Activated CD8-positive, alpha-beta memory T cell treated with anti-CD3 and anti-CD28 coated beads for 36 hours (primary cell): ENCODE results near the gene FGGY. TPM values are rescaled to one million over a fixed set of nuclear protein-coding genes. Genes with fewer than 3 reads are reported as not detected.

ENCODE experiments used
- CTCF ChIA-PET: fragments of 350-600 bp; sonication (Branson Sonifier 250); formaldehyde crosslinking; loops from one replicate; lab custom pipeline; 2021; ENCODE audit warnings: antibody characterized with exemption; lab: Charles Lee
- POLR2A ChIA-PET: fragments of 350-600 bp; sonication (Branson Sonifier 250); formaldehyde crosslinking; loops from one replicate; lab custom pipeline; 2021; ENCODE audit warnings: antibody characterized with exemption; lab: Charles Lee
- total RNA-seq, 2 experiments: library from RNA; stranded (reverse); gene quantifications; one replicate each; pipeline ENCODE4 v1.2.3, GENCODE V29; 2021

FGGY gene
- total RNA-seq, 2 experiments from 2014 or later = 8.9 to 9.7 TPM

DNA sequence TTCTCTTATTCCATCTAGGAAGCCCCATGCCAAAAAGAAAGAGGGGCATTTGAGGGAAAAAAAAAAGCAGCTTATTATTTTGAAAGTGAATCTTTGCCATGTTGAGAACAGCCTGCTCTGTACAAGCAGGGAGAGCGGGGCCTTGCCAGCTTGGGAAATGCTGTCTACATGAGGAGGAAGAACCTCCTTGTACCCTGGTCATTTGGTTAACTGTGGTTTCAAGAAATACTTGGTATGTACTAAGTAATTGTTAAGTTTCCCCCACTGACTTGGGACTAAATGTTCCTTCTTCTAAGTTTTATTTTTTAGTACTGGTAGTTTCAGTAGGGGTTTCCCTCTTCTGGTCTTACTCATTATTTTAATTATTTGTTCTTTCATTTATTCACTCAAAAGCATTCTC, 373.8 kb downstream of the FGGY start:
- ChIA-PET CTCF (no interaction called here), POLR2A (no interaction called here)

DNA sequence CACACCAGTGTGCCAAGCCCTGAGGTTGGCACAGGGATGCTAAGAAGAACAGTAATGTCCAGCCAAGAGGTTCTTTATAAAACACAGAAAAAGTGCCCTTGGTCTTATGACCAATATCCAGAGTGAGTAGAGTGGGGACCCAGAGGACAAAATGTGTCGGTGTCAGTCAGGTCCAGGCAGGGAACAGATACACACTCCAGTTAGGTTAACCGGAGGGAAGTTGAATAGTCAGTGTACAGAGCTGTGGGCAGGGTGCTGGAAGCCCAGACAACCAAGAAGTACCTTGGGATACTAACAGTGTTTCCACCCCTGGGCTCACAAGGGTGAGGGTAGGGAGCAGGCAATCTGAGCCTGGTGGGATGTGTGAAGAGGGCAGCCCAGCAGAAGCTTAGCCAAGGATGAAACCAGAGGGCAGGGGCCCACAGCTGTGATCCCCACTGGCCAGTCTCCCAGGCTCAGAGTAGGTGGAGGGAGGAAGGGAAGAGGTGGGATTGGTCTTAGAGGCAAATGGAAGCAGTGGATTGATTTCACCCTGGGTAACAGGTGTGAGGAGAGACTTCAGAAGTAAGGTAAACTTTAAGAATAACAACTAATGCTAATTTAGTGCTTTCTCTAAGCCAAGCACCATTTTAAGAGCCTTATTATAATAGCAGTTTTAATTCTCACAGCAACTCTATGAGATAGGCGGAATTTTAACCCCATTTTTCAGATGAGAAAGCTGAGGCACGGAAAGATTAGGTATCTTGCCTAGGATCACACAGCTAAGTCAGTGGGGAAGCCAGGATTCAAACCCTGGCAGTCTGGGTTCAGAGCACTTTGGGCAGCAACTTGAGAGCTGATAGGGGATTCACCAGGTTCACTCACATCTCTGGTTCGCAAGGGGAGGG, 374.4 kb downstream of the FGGY start:
- ChIA-PET POLR2A (no interaction called here), CTCF (no interaction called here)

DNA sequence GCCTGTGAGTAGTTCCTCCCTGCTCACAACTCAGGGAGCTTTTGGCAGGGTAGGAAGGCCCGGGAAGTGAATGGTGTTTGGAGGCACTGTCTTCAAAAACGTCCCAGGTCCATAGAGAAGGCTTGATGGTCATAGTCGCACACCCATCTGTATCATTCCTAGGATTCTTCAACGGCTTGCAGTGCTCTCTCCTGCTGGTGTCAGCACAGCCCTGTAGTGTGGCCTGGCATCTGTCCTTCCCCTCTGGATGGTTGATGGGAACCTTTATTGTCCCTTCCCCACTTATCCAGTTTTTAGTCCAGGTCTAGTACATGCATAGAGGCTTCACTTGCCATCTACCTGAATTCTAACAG, 375.0 kb downstream of the FGGY start:
- CTCF ChIA-PET = no interaction called here
- POLR2A ChIA-PET = no interaction called here

DNA sequence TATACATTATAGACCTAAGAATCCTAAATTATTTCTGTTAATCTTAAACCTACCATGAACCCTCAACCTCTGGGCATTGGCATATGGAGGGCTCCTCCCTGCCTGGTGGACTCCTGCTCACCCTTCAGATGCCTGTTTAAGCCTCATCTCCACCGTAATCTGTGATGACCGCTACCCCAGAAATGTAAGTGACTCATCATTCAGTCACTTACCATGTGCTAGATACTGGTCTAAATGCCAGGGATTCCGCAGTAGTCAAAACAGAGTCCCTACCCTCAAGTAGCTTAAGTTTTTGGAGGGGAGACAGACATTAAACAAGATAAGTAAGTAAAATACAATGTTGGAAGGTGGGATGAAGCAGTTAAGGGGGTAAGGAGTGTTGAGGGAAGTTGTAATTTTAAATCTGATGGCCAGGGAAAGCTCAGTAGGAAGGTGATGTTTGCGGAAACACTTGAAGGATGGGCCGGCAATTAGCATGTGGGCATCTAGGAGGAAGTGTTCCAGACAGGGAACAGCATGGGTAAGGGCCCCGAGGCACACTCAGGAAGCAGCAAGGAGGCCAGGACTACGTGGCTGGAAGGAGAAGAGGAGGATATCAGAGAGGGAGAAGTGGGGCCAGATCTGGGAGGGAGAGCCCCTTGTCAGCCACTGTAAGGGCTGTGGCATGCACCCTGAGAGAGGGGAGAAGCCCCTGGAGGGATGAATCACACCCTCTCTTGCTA, 376.1 kb downstream of the FGGY start:
- ChIA-PET CTCF (no interaction called here), POLR2A (no interaction called here)

DNA sequence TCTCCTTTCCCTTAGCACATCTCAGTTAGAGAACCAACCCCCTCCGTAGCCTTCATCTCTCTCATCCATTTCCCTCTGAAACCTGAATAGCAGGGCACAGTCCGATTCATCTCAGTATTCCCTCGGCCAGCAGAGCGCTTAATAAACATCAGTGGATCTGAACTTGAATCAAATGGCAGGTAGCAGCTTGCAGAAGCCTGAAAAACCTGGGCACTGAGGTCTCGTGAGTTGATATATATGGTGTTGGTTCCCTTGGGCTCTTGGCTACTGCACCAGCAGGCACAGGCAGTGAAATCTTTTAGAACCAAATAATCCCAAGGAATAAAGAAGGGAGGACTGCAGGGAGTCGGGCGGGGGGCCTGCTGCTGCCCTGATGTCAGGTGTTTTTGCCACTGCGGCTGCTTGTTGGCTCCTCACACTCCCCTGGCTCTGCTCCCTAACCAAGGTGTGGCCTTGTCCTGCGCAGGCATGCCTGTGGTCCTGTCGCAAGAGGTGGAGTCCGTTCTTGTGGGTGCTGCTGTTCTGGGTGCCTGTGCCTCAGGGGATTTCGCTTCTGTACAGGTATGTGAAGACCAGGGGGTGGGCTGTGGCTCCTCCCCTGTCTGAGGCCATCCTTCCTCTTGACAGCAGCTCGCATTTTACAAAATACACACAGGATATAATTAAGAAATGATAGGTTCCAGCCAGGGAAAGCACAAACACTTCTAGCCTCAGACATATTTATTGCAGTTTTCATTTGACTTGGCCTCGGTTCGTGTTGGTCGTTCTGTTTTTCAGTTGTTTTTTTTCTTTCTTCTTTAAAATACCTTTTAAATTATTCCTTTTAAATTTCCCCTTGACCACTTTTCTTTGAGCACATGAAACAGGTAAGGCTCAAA, 376.9 kb downstream of the FGGY start:
- ChIA-PET CTCF (no interaction called here), POLR2A (no interaction called here)

DNA sequence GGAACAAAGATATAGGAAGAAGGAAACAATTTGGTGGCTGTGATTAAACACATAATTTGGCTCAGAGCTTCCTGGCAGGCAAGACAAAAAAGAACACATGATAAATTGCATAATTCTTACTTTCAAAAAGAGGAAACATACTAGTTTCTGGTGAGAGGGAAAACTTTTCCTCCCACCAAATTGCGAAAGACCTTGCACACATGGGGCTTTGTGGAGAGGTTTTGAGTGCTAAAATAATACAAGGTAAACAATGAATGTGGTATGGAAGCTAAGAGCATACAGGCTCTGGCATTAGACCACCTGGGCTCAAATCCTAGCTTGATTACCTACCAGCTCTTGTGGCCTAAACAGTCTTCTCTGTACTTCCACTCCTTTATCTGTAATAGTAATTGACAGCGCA, 377.7 kb downstream of the FGGY start:
- ChIA-PET POLR2A (no interaction called here), CTCF (no interaction called here)

DNA sequence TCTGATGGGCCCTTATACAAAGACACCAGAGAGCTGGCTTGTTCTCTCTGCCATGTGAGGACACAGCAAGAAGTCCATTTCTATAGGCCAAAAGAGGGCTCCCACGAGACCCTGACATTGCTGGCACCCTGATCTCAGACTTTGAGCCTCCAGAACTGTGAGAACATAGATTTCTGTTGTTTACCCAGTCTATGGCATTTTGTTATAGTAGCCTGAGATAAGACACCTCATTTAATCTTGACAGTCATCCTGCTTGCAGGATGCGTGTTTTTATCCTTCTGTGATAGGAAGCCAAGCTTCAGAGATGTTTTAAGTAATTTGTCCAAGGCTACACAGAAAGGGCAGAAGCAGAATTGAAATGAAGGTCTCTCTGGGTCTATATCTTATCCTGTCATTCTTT, 379.0 kb downstream of the FGGY start:
- POLR2A ChIA-PET = no interaction called here
- CTCF ChIA-PET = interaction anchor here (0.6 to 0.9 kb wide), 2 partner anchors 20 to 282 kb away, joined by 3 read pairs; no protein-coding TSS in a partner anchor

DNA sequence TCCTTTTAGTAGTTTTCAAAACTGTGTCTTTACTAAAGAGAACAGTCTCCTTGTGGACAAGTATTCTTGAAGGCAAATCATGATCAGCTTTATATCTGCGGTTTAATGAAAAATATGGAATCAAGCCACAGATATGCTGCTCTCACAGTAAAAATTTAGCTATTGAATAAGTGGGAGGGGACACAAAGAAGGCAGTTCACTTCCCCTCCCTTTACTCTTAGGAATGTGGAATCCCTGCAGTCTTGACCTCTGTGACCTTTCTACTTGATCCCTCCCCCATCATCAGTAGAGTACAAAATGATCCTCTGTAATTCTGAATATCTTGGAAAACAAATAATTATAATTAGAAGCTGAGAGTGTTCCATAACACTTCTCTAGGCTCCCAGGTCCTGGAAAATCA, 381.1 kb downstream of the FGGY start:
- CTCF ChIA-PET = no interaction called here
- POLR2A ChIA-PET = no interaction called here

DNA sequence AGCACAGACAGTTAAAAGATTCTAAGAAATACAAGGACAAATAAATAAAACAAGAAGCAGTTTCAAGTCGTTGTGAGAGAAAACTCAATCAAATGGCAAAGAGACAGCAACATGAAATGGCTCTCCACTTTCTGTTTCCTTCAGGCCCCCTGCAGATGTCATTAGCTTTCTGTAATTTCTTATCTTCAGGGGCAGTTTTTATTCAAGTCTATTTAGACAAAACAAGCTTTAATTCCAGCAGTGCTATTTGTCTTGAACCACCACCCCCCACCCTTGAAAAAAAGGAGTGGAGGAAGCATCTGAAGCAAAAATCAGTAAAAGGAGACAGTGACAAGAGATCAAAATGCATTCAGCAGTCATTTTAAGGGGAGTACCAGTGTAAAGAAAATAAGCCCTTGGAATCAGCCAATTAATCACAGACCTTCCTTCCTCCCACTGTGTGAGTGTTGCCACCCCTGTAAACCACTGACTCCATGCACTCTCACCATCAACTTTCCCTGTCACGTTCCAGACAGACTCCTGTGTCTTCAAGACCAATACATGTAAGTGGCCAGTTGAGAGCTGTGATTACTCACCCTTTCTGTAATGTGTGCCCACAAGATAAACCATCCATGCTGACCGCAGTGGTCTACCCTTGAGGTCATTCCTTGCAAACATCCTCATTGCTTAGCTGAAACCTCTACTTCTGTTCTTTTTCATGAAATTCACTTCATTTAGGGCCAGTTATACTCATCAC, 381.8 kb downstream of the FGGY start:
- CTCF ChIA-PET = no interaction called here
- POLR2A ChIA-PET = no interaction called here

DNA sequence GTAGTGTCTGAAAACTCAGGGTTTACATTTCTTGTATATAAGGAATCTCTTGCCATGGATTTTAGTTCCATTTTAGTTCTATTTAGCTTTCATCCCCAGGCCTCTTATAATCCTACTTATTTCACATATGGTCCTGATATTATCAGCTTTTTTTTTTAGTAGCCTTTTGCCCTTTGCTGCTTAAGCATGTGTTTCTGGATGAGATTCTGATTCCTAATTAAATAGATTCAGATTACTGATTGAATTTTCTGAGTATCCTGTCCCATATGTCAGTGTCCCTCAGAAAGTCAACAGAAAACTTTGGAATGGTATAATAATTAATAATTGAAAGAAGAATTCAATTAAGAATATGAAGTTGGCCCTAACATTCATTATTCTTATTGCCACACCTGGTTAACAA, 383.1 kb downstream of the FGGY start:
- ChIA-PET POLR2A (no interaction called here), CTCF (no interaction called here)

DNA sequence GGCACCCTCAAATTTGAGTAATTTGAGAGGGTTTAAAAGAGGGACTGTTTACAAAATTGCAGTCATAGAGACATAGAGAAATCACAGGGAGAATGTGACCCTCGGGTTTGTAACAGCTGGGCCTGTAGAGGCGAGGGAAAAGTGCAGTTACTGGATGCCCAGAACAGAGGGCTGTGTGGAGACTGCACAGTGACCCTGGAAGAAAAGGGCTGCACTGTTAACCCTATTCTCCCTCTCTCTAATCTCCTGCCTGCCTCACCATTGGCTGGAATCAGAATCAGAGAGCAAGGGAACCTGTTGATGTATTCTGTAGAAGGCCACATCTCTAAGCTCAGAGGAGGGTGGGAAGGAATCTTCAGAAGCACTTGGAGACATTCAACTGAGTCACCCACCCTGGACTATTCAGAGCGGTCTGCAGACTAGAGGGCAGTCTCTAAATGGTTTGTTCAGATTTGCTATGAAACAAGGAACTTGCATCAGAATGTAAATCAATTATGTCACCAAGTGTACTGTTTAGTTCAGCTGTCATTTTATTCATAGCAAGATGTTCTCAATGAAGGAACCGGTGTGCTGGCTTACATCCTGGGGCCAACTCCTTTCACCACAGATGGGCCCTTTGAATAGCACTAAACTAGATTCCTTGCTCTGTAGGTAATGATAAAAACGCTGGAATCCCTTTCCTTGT, 385.6 kb downstream of the FGGY start:
- ChIA-PET CTCF (no interaction called here), POLR2A (no interaction called here)

DNA sequence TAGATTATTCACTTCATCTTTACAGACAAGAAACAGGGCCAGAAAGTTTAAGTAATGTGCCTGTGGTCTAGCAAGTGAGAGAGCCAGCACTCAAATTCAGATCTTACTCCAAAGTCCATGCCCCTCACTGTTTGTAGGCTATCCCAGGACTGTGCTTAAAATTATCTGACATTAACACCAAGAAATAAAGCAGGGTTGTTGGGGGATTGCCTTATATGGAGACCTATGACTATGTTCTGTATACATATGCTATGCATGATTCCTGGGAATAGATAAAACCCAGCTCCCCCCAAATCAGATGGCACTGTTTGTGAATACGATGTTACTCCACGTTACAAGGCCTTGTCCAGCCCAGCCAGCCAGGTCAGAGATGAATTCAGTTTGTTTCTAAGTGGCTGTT, 386.3 kb downstream of the FGGY start:
- ChIA-PET CTCF (no interaction called here), POLR2A (no interaction called here)

DNA sequence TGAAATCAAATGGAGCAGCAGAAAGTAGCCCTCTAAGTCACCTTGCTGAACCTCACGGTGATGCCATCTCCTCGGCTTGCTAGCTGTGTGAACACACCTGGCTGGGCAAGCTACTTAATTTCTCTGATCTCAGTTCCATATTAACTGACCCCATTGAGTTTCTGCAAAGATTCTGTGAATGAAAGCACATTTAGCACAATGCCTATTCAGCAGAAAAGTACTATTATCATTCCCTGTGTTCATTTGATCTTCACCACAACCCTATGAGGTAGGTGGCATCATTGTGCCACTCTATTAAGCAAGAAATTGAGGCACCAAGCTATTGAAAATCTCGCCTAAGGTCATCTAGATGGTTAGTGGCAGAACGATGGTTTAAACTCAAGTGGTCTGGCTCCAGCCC, 387.8 kb downstream of the FGGY start:
- CTCF ChIA-PET = interaction anchor here (1.5 kb wide), 1 partner anchor 14 kb away, joined by 4 read pairs; no protein-coding TSS in a partner anchor
- POLR2A ChIA-PET = interaction anchor here (0.6 kb wide), 1 partner anchor 498 kb away, joined by 3 read pairs; no protein-coding TSS in a partner anchor

DNA sequence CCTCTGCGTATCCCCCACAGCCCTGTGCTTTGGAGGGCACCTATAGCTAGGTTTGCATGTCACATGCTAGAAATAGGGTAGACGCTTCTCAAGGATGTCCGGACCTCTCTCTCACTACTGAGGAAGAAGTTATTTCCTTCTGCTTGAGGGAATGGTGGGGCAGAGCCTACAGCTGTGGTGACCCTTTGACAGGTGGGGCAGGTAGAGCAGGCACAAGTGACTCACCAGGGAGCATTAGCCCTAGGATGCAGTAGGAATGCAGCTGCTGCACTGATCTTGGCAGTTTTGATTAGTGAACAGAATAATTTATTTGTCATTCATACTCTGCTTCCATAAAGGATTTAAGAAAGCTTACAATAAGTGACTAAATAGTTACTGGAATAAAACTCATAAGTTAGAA, 388.2 kb downstream of the FGGY start:
- POLR2A ChIA-PET = no interaction called here
- CTCF ChIA-PET = interaction anchor here (1.5 kb wide), 1 partner anchor 13 kb away, joined by 4 read pairs; no protein-coding TSS in a partner anchor

DNA sequence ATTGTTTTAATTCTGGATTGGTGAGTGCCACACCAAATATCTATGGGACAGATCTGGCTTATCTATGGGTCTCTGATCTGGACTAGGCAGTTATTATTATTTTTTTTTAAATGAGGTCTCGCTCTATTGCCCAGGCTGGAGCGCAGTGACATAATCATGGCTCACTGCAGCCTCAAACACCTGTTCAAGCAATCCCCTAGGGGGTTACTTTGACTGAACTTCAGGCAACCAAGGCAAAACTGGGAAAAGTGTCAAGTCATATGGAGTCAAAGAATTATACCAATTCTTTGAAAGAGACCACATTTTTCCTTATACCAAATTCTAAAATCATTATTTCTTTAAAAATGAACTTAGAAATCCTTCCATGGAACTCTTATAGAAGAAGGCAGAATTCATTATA, 388.8 kb downstream of the FGGY start:
- ChIA-PET CTCF (no interaction called here), POLR2A (no interaction called here)

DNA sequence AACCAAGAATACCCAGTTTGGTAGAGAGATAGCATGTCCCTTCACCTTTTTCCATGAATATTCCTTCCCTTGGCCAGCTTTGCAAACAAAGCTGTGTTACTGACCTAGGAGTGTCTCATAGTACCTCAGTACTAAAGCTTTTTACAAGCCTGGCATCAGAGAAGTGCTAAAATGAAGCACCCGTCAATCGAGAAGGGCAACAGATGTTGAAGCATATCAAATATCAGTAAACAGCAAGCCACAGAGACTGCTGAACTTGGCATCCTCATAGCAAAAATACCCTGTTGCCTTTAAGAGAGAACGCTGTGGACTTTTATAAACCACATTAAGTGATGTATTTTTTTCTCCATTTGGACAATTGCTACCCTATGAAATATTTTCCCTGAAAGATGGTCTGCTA, 389.3 kb downstream of the FGGY start:
- ChIA-PET CTCF (no interaction called here), POLR2A (no interaction called here)

DNA sequence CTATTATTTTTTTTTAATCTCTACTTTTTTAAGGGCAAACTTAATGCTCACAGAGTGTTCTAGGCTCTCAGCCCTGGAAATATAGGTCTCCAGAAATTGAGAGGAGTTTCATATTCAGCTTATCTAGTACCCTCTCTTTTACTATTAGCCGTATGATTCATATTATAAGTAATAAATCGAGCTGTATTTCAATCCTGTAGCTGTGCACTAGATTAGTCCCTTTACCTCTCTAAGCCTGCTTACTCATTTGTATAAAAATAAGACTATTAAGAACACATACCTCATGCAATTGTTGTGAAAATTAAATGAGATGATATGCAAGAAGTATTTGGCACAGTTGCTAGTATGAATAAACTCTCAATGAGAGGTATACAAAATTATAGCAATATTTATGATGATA, 389.7 kb downstream of the FGGY start:
- POLR2A ChIA-PET = no interaction called here
- CTCF ChIA-PET = no interaction called here

DNA sequence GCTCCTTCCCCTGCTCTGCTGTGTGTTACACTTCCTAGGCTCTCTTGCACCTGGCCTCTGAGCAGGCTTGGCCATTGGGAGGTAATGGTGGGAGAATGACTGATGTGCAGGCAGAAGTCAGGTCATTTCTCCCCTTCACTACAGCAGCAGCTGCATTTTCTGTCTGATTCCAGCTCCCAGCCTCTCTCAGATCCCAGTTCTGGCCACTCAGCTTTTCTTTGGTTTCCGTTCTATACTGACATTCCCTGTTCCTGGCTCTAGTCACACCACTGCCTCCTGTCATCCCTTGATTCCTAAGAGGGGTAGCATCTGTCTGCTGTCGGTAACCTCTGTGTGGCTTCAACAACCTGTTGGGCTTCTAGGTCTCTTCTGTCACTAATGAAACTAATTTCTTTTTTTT, 390.2 kb downstream of the FGGY start:
- ChIA-PET POLR2A (no interaction called here), CTCF (no interaction called here)

DNA sequence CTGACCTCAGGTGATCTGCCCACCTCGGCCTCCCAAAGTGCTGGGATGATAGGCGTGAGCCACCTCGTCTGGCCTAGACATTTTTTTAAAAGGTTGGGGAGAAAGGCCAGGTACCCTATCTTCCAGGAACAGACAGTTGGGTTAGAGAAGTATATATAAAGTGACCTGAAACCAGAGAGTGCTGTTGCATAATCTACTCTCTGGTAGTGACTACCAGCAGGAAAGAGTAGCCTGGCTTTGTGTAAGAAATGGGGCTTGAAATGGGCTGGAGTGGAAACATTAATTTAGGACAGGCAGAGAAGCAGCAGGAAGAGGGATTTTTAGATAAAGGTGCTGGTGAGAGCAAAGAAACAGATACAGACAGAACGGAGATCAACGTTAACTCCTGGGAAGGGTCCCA, 392.1 kb downstream of the FGGY start:
- CTCF ChIA-PET = no interaction called here
- POLR2A ChIA-PET = no interaction called here
